GM19467 (cell line): ENCODE measurements around the gene TPST1.
"Not testable (repeated sequence)": the region's sequence is repeated elsewhere in the genome, so short reads cannot be mapped to it uniquely, and the experiment has no call there.

Experiments
- ATAC-seq: cut with Tn5 transposase; IDR thresholded peaks from one replicate; pipeline ENCODE4 v1.9.1; 2021; ENCODE audit warnings: mild to moderate bottlenecking, moderate library complexity; ENCODE audit not compliant: unreplicated experiment

Gene TPST1

GRCh38 chr7:66324985-66325384 lies 119.9 kb downstream of the TPST1 start:
- not testable (repeated sequence) for ATAC-seq

DNA sequence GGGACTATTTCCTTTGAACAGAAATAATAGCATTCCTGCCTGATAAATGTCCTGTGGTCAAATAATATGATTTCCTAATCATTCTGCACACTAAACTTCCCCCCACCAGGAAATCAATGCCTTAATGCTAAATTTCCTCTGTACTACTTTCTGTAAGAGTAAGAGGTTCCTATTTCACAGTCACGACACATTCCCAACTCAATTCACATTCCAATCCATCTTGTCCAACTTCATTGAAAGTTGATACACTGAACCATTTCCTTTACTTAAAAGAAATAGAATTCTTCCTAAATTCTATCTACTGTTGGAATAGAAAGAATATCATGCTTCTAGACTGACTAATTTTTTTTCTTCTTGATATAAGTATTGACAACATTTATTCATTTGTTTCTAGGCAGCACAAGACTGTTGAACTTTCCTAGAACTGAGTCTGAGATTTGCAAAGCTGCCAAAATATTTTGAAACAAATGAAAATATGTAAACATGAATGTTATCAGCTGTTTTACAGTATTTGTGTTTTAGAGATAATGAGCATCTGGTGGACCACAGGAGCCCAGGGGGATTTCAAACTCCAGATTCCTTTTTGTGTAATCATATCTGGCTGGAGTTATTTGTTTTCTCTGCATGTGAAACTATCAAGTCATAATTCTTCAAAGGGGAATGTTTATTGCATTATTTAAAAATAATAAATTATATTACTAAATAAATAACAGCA lies 121.5 kb downstream of the TPST1 start:
- no peak for ATAC-seq

GRCh38 chr7:66330961-66331360 lies 125.8 kb downstream of the TPST1 start:
- no peak for ATAC-seq

DNA sequence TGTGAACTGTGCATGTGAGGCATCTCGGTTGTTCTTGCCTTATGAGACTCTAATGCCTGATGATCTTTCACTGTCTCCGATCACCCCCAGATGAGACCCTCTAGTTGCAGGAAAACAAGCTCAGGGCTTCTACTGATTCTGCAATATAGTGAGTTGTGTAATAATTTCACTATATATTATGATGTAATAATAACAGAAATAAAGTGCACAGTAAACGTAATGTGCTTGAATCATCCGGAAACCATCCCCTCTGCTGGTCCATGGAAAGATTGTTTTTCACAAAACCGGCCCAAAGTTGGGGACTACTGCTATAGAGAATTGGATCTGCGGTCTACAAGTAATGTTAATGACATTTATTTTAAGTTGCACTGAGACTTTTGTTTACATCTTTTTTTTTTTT lies 126.7 kb downstream of the TPST1 start:
- no peak for ATAC-seq

DNA sequence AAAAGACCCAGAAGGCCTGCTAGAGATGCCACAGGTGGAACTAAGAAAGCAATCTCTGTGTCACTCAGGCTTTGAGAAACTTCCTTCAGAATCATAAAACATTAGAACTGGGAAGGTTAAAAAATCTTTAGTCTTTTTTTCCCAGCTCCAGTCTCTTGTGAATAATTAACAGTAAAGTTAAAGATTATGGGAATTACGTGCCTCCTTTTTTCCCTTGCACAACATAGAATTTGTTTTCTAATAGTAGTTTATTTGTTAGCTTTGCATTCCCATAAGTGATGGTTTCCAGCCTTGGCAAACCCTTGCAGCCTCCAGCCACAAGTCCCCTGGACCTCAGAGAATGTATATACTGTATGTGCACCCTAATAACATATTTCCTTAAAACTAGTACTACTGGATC lies 128.3 kb downstream of the TPST1 start:
- ATAC-seq, result no peak

- no peak for ATAC-seq
These were observed 130.2 kb downstream of the TPST1 start for GRCh38 chr7:66335318-66335717.

- ATAC-seq, result no peak
These were observed 131.6 kb downstream of the TPST1 start for GRCh38 chr7:66336760-66337159.

- ATAC-seq, result no peak
These were observed 134.0 kb downstream of the TPST1 start for GRCh38 chr7:66339141-66339540.

DNA sequence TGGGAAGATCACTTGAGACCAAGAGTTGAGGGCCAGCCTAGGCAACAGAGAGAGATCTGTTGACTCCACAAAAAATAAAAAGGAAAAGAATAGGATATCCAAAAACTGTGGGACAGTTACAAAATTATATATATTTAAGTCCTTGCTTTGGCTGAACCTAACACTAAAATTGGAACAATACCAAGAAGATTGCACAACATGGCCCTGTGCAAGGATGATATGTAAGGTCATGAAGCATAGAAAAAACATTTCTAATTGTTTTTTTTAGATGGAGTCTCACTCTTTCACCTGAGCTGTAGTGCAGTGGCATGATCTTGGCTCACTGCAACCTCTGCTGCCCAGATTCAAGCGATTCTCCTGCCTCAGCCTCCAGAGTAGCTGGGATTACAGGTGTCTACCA lies 139.0 kb downstream of the TPST1 start:
- ATAC-seq, result no peak

DNA sequence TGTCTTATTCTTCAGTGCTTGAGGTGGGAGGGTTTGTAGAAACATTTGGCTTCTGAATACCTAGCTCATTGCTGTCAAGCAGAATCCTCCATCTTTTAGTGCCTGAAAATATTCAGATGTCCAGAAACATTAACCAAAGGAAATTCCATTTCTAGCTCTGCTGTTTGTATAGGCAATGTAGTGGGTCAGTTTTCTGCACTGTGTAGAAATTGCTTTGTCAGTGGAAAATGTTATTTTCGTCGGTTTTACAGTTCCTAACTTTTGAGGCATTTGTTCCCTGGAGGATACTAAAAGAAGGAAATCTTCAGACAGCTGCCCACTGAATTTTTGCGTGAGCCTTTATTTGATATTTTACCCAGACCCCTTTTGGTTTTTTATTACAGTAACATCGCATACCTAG lies 143.4 kb downstream of the TPST1 start:
- no peak for ATAC-seq

GRCh38 chr7:66348959-66349358 lies 143.8 kb downstream of the TPST1 start:
- ATAC-seq, result no peak

- ATAC-seq, result no peak
These were observed 146.9 kb downstream of the TPST1 start for GRCh38 chr7:66352071-66352470.

- no peak for ATAC-seq
These were observed 148.4 kb downstream of the TPST1 start for GRCh38 chr7:66353547-66353946.

DNA sequence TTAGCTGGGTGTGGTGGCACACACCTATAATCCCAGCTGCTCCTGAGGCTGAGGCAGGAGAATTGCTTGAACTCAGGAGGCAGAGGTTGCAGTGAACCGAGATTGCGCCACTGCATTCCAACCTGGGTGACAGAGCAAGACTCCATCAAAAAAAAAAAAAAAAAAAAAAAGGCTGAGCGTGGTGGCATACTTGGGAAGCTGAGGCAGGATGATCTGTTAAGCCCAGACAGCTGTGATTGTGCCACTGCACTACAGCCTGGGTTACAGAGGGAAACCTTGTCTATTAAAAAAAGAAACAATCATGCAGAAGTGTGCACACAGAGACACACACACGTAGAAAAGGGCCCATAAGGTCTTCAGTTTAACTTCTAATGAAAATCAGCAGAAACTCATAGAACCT lies 150.6 kb downstream of the TPST1 start:
- ATAC-seq, result no peak

DNA sequence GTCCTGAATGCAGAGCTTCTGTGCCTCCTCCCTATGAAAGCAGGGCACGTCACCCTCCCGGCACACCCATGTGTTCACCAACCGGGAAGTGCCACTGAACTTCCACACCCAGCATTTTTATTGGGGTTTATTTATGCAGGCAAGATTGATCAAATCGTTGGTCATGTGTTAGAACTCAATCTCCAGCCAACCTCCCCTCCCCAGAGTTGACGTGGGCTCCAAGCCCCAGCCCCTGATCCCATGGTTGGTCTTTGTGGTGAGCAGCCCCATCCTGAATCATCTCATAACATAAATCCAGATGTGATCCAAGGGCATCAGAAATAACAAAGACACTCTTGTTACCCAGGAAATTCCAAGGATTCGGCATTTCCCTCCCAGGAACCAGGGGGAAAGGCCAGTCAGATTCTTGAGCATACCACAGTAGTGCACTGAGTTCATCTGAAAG lies 151.2 kb downstream of the TPST1 start:
- ATAC-seq, result no peak

DNA sequence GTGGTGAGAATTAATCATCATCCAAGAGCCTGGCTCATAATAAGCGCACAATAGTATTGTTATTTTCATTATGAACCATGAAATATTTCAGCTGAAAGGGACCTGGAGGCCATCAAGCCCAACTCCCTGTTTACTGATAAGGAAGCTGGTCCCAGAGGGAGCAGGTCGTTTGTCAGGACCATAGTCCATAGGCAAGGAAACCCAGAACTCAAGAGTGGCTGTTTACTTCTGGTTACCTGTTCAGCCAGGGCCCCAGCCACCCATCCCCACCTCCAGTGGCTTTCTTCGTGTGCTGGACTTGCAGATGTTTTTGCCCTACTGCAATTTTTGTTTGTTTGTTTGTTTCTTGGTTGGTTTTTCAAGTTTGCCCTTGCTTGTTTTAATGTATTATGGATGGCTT lies 152.0 kb downstream of the TPST1 start:
- no peak for ATAC-seq

GRCh38 chr7:66359656-66360211 lies 154.6 kb downstream of the TPST1 start:
- ATAC-seq, result no peak

DNA sequence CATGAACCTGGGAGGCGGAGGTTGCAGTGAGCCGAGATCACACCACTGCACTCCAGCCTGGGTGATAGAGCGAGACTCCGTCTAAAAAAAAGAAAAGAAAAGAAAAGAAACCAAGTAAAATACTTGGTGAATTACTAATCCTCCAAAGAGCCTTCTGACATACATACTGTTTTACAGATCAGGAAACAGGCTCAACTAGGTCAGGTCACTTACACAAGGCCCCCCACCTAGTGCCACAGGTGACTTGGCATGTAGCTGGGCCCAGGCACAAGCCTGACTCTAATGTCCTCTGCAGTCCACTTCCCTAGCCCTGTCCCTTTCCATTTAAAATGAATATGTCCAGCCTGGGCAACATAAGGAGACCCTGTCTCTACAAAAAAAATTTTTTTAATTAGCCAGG lies 157.0 kb downstream of the TPST1 start:
- ATAC-seq, result no peak

- ATAC-seq, result no peak
These were observed 158.5 kb downstream of the TPST1 start for GRCh38 chr7:66363635-66364034.

DNA sequence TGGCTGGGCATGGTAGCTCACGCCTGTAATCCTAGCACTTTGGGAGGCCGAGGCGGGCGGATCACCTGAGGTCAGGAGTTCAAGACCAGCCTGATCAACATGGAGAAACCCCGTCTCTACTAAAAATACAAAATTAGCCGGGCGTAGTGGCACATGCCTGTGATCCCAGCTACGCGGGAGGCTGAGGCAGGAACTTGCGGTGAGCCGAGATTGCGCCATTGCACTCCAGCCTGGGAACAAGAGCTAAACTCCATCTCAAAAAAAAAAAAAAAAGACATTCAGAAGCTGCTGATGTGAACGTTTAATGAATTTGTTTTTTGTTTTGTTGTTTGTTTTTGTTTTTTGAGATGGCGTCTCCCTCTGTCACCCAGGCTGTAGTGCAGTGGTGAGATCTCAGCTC lies 159.9 kb downstream of the TPST1 start:
- ATAC-seq, result not testable (repeated sequence)

GRCh38 chr7:66371096-66371824 lies 166.1 kb downstream of the TPST1 start:
- no peak for ATAC-seq

DNA sequence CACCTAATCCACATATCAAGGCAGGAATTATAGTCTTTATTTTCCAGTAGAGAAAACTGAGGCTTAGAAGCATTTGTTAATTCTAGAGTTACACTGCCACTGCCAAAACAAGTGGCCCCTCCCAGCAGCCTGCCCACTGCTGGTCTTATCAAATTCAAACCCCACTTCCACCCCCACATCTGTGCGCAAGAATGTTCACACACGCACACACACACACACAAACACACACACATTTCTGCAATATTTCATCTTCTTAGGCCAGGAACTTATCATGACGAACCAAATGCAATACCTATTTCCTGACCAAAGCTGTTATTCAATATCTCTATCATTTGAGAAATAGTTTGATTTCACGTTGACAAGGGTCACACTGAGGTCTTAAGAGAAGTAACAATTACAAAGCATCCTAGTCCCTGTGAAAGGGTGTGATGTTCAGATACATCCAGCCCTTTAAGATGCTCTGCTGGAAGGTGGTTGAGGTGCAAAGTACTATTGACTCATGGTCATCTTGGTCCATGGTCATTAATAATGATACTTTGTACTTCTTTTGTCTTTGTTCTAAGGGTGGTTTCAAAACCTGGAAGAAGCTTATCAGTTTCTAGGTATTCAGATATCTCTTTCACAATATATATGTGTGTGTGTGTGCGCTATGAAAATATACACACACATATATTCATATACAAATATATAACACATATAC lies 169.2 kb downstream of the TPST1 start:
- ATAC-seq, result not testable (repeated sequence)
